Naive B cell (primary cell): ENCODE measurements around the gene OR9Q2. TPM values are rescaled to one million over a fixed set of nuclear protein-coding genes. Genes with fewer than 3 reads are reported as not detected.

Experiments used
- ATAC-seq, 2 donors: fragments of 150-1000 bp; cut with Tn5 transposase; 2 replicates each; pipeline ENCODE4 v1.10.0; 2021; ENCODE audit warnings: low read depth in 2 of 2, mild to moderate bottlenecking in 2 of 2, moderate library complexity in 2 of 2
- DNase-seq: peaks from one replicate; pipeline ENCODE4 v3.0.0; 2022
- H3K27ac Mint-ChIP-seq, 6 donors: one replicate each; pipeline ENCODE4 v1.8.0; 2020 to 2022; ENCODE audit warnings: mild to moderate bottlenecking in 6 of 6, mixed read lengths in 6 of 6, moderate library complexity in 5 of 6, inconsistent platforms in 2 of 6
- H3K27me3 Mint-ChIP-seq, 3 donors: one replicate each; pipeline ENCODE4 v1.8.0; 2021 to 2022; ENCODE audit warnings: mixed read lengths in 3 of 3, mild to moderate bottlenecking in 1 of 3
- H3K36me3 Mint-ChIP-seq, 2 donors: one replicate each; pipeline ENCODE4 v1.8.0; 2020 to 2022; ENCODE audit warnings: mixed read lengths in 2 of 2, inconsistent platforms in 1 of 2, mild to moderate bottlenecking in 1 of 2
- H3K4me1 Mint-ChIP-seq, 3 donors: one replicate each; pipeline ENCODE4 v1.8.0; 2020 to 2022; ENCODE audit warnings: mixed read lengths in 3 of 3, inconsistent platforms in 1 of 3, mild to moderate bottlenecking in 1 of 3, moderate library complexity in 1 of 3
- H3K4me3 Mint-ChIP-seq, 8 donors: one replicate each; pipeline ENCODE4 v1.8.0; 2020 to 2022; ENCODE audit warnings: mild to moderate bottlenecking in 8 of 8, mixed read lengths in 8 of 8, moderate library complexity in 8 of 8, inconsistent platforms in 2 of 8
- H3K9me3 Mint-ChIP-seq, 7 donors: one replicate each; pipeline ENCODE4 v1.8.0; 2020 to 2022; ENCODE audit warnings: mixed read lengths in 7 of 7, mild to moderate bottlenecking in 5 of 7, inconsistent platforms in 2 of 7, moderate library complexity in 1 of 7
- polyA plus RNA-seq, 6 donors: library from polyadenylated mRNA; unstranded; fragments of 300-500 nt; fragmentation: Illumina TruSeq; gene quantifications; one replicate each; pipeline ENCODE4 v1.2.3, GENCODE V29; 2021; ENCODE audit warnings: low read depth in 6 of 6

The OR9Q2 gene
- not detected for polyA plus RNA-seq

- H3K4me1 Mint-ChIP-seq: no peaks in the 10 kb centered on the region
- no peak within 1 kb of the TSS for H3K4me3 Mint-ChIP-seq
- peaks cover 2 to 6% (median 6%) of the 10 kb centered on the region in 3 donors for H3K27me3 Mint-ChIP-seq
- no peak within 1 kb of the TSS for H3K27ac Mint-ChIP-seq
- no peaks in the 10 kb centered on the region for H3K36me3 Mint-ChIP-seq
- H3K9me3 Mint-ChIP-seq: peaks cover 0 to 2% (median 0%) of the 10 kb centered on the region in 7 donors
- no peak for DNase-seq
- ATAC-seq: no peak
Measured at GRCh38 chr11:58188770-58189169, at the start of gene OR9Q2. TSS of gene OR9Q2 (plus strand) at chr11:58189070. CDS start at chr11:58190491, 1,421 bp downstream.

- Mint-ChIP-seq H3K27ac (no peak overlapping the region), H3K27me3 (peaks cover 13 to 17% (median 15%) of the 10 kb centered on the region in 3 donors), H3K4me3 (no peak overlapping the region), H3K36me3 (no peaks in the 10 kb centered on the region), H3K9me3 (peaks cover 0 to 6% (median 4%) of the 10 kb centered on the region in 7 donors), H3K4me1 (no peaks in the 10 kb centered on the region)
- ATAC-seq: no peak
- no peak for DNase-seq
Measured at GRCh38 chr11:58142761-58143160, 46.1 kb upstream of the OR9Q2 start.

- Mint-ChIP-seq H3K36me3 (no peaks in the 10 kb centered on the region), H3K4me1 (no peaks in the 10 kb centered on the region), H3K27me3 (peaks cover 12 to 19% (median 18%) of the 10 kb centered on the region in 3 donors), H3K9me3 (peaks cover 0 to 5% (median 0%) of the 10 kb centered on the region in 7 donors), H3K27ac (no peak overlapping the region), H3K4me3 (no peak overlapping the region)
- DNase-seq: no peak
- ATAC-seq: no peak
Measured at GRCh38 chr11:58152781-58153180, 36.1 kb upstream of the OR9Q2 start.

GRCh38 chr11:58164389-58164788 lies 24.5 kb upstream of the OR9Q2 start:
- Mint-ChIP-seq H3K4me3 (no peak overlapping the region), H3K4me1 (no peaks in the 10 kb centered on the region)

GRCh38 chr11:58164990-58165389 lies 23.9 kb upstream of the OR9Q2 start:
- Mint-ChIP-seq H3K4me1 (no peaks in the 10 kb centered on the region), H3K27me3 (peaks cover 6 to 15% (median 11%) of the 10 kb centered on the region in 3 donors), H3K27ac (no peak overlapping the region), H3K9me3 (peaks cover 0 to 9% (median 0%) of the 10 kb centered on the region in 7 donors), H3K4me3 (no peak overlapping the region), H3K36me3 (no peaks in the 10 kb centered on the region)
- no peak for ATAC-seq
- no peak for DNase-seq

More at GRCh38 chr11:58164389-58164788, 24.5 kb upstream of the OR9Q2 start:
- ATAC-seq (no peak), DNase-seq (no peak)
- Mint-ChIP-seq H3K9me3 (peaks cover 0 to 15% (median 0%) of the 10 kb centered on the region in 7 donors), H3K27ac (no peak overlapping the region), H3K36me3 (no peaks in the 10 kb centered on the region), H3K27me3 (peaks cover 6 to 11% (median 9%) of the 10 kb centered on the region in 3 donors)

- no peak for ATAC-seq
- no peaks in the 10 kb centered on the region for H3K4me1 Mint-ChIP-seq
- no peaks in the 10 kb centered on the region for H3K36me3 Mint-ChIP-seq
- peaks cover 6 to 20% (median 11%) of the 10 kb centered on the region in 3 donors for H3K27me3 Mint-ChIP-seq
- no peak overlapping the region for H3K27ac Mint-ChIP-seq
- no peak for DNase-seq
- H3K4me3 Mint-ChIP-seq: no peak overlapping the region
- peaks cover 0 to 6% (median 0%) of the 10 kb centered on the region in 7 donors for H3K9me3 Mint-ChIP-seq
Measured at GRCh38 chr11:58165504-58166106, 23.3 kb upstream of the OR9Q2 start.

GRCh38 chr11:58177409-58178054 lies 11.3 kb upstream of the OR9Q2 start:
- Mint-ChIP-seq H3K27ac (no peak overlapping the region), H3K27me3 (peaks cover 17 to 43% (median 27%) of the 10 kb centered on the region in 3 donors), H3K4me3 (no peak overlapping the region), H3K4me1 (no peaks in the 10 kb centered on the region), H3K36me3 (no peaks in the 10 kb centered on the region), H3K9me3 (peaks cover 0 to 6% (median 0%) of the 10 kb centered on the region in 7 donors)
- ATAC-seq (no peak), DNase-seq (no peak)

- H3K36me3 Mint-ChIP-seq: no peaks in the 10 kb centered on the region
- no peaks in the 10 kb centered on the region for H3K4me1 Mint-ChIP-seq
- ATAC-seq (no peak), DNase-seq (no peak)
- H3K27me3 Mint-ChIP-seq: peaks cover 17 to 43% (median 27%) of the 10 kb centered on the region in 3 donors
- H3K9me3 Mint-ChIP-seq: peaks cover 0 to 6% (median 0%) of the 10 kb centered on the region in 7 donors
- H3K4me3 Mint-ChIP-seq: no peak overlapping the region
- H3K27ac Mint-ChIP-seq: no peak overlapping the region
Measured at GRCh38 chr11:58178444-58178843, 10.4 kb upstream of the OR9Q2 start.

GRCh38 chr11:58179648-58180047 lies 9.2 kb upstream of the OR9Q2 start:
- peaks cover 0 to 6% (median 0%) of the 10 kb centered on the region in 7 donors for H3K9me3 Mint-ChIP-seq
- peaks cover 17 to 43% (median 31%) of the 10 kb centered on the region in 3 donors for H3K27me3 Mint-ChIP-seq
- no peak for ATAC-seq
- H3K27ac Mint-ChIP-seq: no peak overlapping the region
- no peak overlapping the region for H3K4me3 Mint-ChIP-seq
- no peaks in the 10 kb centered on the region for H3K36me3 Mint-ChIP-seq
- H3K4me1 Mint-ChIP-seq: no peaks in the 10 kb centered on the region
- DNase-seq: no peak

GRCh38 chr11:58186938-58187337 lies 1.9 kb upstream of the OR9Q2 start:
- peaks cover 4 to 6% (median 6%) of the 10 kb centered on the region in 3 donors for H3K27me3 Mint-ChIP-seq
- ATAC-seq: no peak

GRCh38 chr11:58192229-58192628 lies 3.4 kb downstream of the OR9Q2 start:
- no peak overlapping the region for H3K27ac Mint-ChIP-seq
- DNase-seq (no peak), ATAC-seq (no peak)
- no peaks in the 10 kb centered on the region for H3K36me3 Mint-ChIP-seq
- H3K9me3 Mint-ChIP-seq: peaks cover 0 to 17% (median 3%) of the 10 kb centered on the region in 7 donors
- no peaks in the 10 kb centered on the region for H3K4me1 Mint-ChIP-seq
- peaks cover 0 to 6% (median 6%) of the 10 kb centered on the region in 3 donors for H3K27me3 Mint-ChIP-seq
- no peak overlapping the region for H3K4me3 Mint-ChIP-seq

More at GRCh38 chr11:58186938-58187337, 1.9 kb upstream of the OR9Q2 start:
- no peak for DNase-seq
- no peaks in the 10 kb centered on the region for H3K4me1 Mint-ChIP-seq
- H3K4me3 Mint-ChIP-seq: no peak overlapping the region
- H3K27ac Mint-ChIP-seq: no peak overlapping the region
- no peaks in the 10 kb centered on the region for H3K9me3 Mint-ChIP-seq
- no peaks in the 10 kb centered on the region for H3K36me3 Mint-ChIP-seq

GRCh38 chr11:58193391-58193790 lies 4.5 kb downstream of the OR9Q2 start:
- H3K36me3 Mint-ChIP-seq: no peaks in the 10 kb centered on the region
- no peak overlapping the region for H3K27ac Mint-ChIP-seq
- H3K9me3 Mint-ChIP-seq: peaks cover 0 to 29% (median 8%) of the 10 kb centered on the region in 7 donors
- H3K27me3 Mint-ChIP-seq: peaks cover 0 to 6% (median 6%) of the 10 kb centered on the region in 3 donors
- no peak overlapping the region for H3K4me3 Mint-ChIP-seq
- ATAC-seq (no peak), DNase-seq (no peak)
- H3K4me1 Mint-ChIP-seq: no peaks in the 10 kb centered on the region

- H3K27me3 Mint-ChIP-seq: peaks cover 2 to 6% (median 4%) of the 10 kb centered on the region in 3 donors
- DNase-seq: no peak
- peaks cover 4 to 36% (median 11%) of the 10 kb centered on the region in 7 donors for H3K9me3 Mint-ChIP-seq
- ATAC-seq: no peak
- no peak overlapping the region for H3K27ac Mint-ChIP-seq
- H3K4me3 Mint-ChIP-seq: no peak overlapping the region
- H3K36me3 Mint-ChIP-seq: no peaks in the 10 kb centered on the region
- no peaks in the 10 kb centered on the region for H3K4me1 Mint-ChIP-seq
Measured at GRCh38 chr11:58195939-58196338, 7.1 kb downstream of the OR9Q2 start.

- H3K4me3 Mint-ChIP-seq: no peak overlapping the region
- H3K9me3 Mint-ChIP-seq: peaks cover 3 to 34% (median 13%) of the 10 kb centered on the region in 7 donors
- no peaks in the 10 kb centered on the region for H3K4me1 Mint-ChIP-seq
- H3K36me3 Mint-ChIP-seq: no peaks in the 10 kb centered on the region
- no peak for DNase-seq
- no peak for ATAC-seq
- no peak overlapping the region for H3K27ac Mint-ChIP-seq
- peaks cover 5 to 25% (median 16%) of the 10 kb centered on the region in 3 donors for H3K27me3 Mint-ChIP-seq
Measured at GRCh38 chr11:58199271-58199670, 10.4 kb downstream of the OR9Q2 start.
